ENCODE measurements around the gene ZNF287.

Gene ZNF287

DNA sequence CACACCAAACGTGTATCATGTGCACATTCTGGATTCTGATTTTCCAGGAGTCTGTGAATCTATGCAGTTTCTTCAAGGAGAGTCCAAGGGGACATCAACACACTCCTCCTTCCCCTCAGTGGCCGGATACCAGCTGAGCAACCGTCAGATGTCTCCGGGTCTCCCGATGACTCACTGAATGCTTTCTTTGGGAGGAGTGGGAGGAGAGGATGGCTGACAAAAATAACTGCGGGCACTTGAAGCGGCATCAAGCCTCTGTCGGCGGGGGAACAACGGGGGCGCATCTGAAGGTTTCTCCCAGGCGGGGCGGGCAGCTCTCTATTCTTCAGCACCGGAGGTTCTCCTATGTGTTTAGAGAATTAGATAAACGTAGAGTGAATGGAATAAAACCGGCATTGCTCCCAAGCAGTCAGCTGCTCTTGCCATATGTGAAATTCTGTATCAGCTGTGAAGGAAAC is 52.4 kb downstream of the ZNF287 start:
- no peak for DNase-seq (ENCODE audit: low read depth in 3 of 3)

DNA sequence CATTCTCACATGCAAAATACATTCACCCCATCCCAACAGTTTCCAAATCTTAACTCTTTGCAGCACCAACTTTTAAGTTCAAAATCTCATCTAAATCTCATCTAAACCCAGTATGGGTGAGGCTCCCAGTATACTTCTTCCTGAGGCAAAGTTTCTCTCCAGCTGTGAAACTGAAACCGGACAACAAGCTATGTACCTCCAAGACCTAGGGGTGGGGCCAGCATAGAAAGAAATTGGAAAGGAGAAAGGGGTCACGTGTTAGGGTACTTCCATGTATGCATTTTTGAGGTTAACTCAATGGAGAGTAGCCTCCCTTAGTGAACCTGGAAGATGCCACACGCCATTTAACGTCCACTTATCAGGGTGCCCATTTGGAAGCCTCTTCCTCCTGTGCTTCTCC is 53.1 kb downstream of the ZNF287 start:
- no peak for DNase-seq (ENCODE audit: low read depth in 3 of 3)

DNA sequence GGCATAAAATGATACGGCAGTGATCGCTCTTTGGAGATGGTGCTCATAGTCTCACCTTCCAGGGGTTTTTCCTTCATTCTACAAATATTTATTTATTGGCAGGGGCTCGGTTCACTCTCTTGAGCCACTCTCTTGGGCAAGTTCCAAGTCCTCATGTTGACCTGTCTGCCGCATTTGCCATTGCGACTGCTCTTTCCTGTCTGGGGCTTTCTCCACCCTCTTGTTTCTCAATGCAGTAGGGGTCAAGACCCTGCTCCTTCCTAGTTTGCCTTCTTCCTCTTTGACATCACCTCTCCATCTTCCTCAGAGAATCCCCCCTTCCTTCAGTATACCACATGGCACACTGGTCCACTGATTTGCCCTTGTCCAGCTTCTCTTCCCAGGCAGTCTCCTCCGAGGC is 55.1 kb downstream of the ZNF287 start:
- DNase-seq (ENCODE audit: low read depth in 3 of 3) = no peak

- DNase-seq (ENCODE audit: low read depth in 3 of 3) = no peak
These were observed 57.0 kb downstream of the ZNF287 start for GRCh38 chr17:16512011-16512410.

GRCh38 chr17:16511593-16511992 is 57.4 kb downstream of the ZNF287 start:
- no peak for DNase-seq (ENCODE audit: low read depth in 3 of 3)

- no peak for DNase-seq (ENCODE audit: low read depth in 3 of 3)
These were observed 61.0 kb downstream of the ZNF287 start for GRCh38 chr17:16507918-16508533.

- DNase-seq (ENCODE audit: low read depth in 3 of 3) = no peak
These were observed 62.8 kb downstream of the ZNF287 start for GRCh38 chr17:16506188-16506587.

DNA sequence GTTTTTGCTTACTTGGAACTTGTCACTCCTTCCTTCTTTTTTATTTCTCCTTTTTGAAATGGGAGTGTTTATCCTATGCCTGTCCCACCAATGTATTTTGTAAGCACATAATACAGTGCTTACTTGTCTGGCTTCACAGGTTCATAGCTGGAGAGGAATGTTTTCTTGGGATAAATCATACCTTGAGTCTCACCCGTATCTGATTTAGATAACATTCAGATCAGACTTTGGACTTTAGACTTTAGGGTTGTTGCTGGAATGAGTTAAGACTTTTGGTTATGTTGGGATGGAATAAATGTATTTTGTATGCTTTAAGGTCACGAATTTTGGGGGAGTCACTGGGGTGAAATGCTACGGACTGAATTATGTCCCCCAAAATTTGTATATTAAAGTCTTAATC is 64.0 kb downstream of the ZNF287 start:
- no peak for DNase-seq (ENCODE audit: low read depth in 3 of 3)

Measured in stimulated activated CD4-positive, alpha-beta T cell treated with anti-CD3 and anti-CD28 coated beads, TNF-alpha, amount 100 ng/mL, for 48 hours (primary cell).